Measurements from ENCODE around the gene MT1F. TPM values are rescaled to one million over a fixed set of nuclear protein-coding genes. Genes with fewer than 3 reads are reported as not detected.
A peak's percentile ranks its signal among the peaks of the same experiment; 100 is the strongest.
"Not testable (repeated sequence)": the region's sequence is repeated elsewhere in the genome, so short reads cannot be mapped to it uniquely, and the experiment has no call there.

Gene MT1F
- total RNA-seq = 0.20 and 1.3 TPM in 2 replicates

GRCh38 chr16:56657555-56658326 lies at the start of gene MT1F:
Gene MT1F (plus strand): TSS chr16:56657959. CDS start chr16:56658059, 100 bp downstream.
- DNase-seq (ENCODE audit: low read depth in 2 of 2) = peak; percentile 15 to 50

GRCh38 chr16:56608043-56608875 lies 49.5 kb upstream of the MT1F start, which contains the start of gene MT2A:
Gene MT2A (plus strand): TSS chr16:56608584. CDS start chr16:56608656, 72 bp downstream.
- peak; percentile 96 to 99 for DNase-seq (ENCODE audit: low read depth in 2 of 2)

- DNase-seq (ENCODE audit: low read depth in 2 of 2) = no peak
Observed at GRCh38 chr16:56608876-56609462, 48.8 kb upstream of the MT1F start.

GRCh38 chr16:56609463-56609921 lies 48.3 kb upstream of the MT1F start:
- peak; percentile 91 to 93 for DNase-seq (ENCODE audit: low read depth in 2 of 2)

- DNase-seq (ENCODE audit: low read depth in 2 of 2) = peak; percentile 37 to 87
Observed at GRCh38 chr16:56610017-56610608, 47.6 kb upstream of the MT1F start.

- no peak for DNase-seq (ENCODE audit: low read depth in 2 of 2)
Observed at GRCh38 chr16:56610609-56611111, 47.1 kb upstream of the MT1F start.

- peak; percentile 36 to 67 for DNase-seq (ENCODE audit: low read depth in 2 of 2)
Observed at GRCh38 chr16:56611281-56611833, 46.4 kb upstream of the MT1F start.

GRCh38 chr16:56613706-56614105 lies 44.1 kb upstream of the MT1F start:
- DNase-seq (ENCODE audit: low read depth in 2 of 2) = no peak

GRCh38 chr16:56614549-56614991 lies 43.2 kb upstream of the MT1F start:
- peak in 1 of 2 donors; percentile 72 for DNase-seq (ENCODE audit: low read depth in 2 of 2)

GRCh38 chr16:56615353-56615752 lies 42.4 kb upstream of the MT1F start:
- no peak for DNase-seq (ENCODE audit: low read depth in 2 of 2)

- no peak for DNase-seq (ENCODE audit: low read depth in 2 of 2)
Observed at GRCh38 chr16:56616608-56617211, 41.0 kb upstream of the MT1F start.

GRCh38 chr16:56617212-56618085 lies 40.3 kb upstream of the MT1F start:
- DNase-seq (ENCODE audit: low read depth in 2 of 2) = peak in 1 of 2 donors; percentile 64

- no peak for DNase-seq (ENCODE audit: low read depth in 2 of 2)
Observed at GRCh38 chr16:56618138-56618537, 39.6 kb upstream of the MT1F start.

- no peak for DNase-seq (ENCODE audit: low read depth in 2 of 2)
Observed at GRCh38 chr16:56620339-56620897, 37.3 kb upstream of the MT1F start.

- DNase-seq (ENCODE audit: low read depth in 2 of 2) = not testable (repeated sequence)
Observed at GRCh38 chr16:56621665-56622445, 35.9 kb upstream of the MT1F start.

GRCh38 chr16:56623184-56623583 lies 34.6 kb upstream of the MT1F start:
- not testable (repeated sequence) for DNase-seq (ENCODE audit: low read depth in 2 of 2)

- DNase-seq (ENCODE audit: low read depth in 2 of 2) = no peak
Observed at GRCh38 chr16:56623637-56624036, 34.1 kb upstream of the MT1F start.
